Measurements from ENCODE around the gene SLC22A13. TPM values are rescaled to one million over a fixed set of nuclear protein-coding genes. Genes with fewer than 3 reads are reported as not detected.
"Not testable (repeated sequence)": the region's sequence is repeated elsewhere in the genome, so short reads cannot be mapped to it uniquely, and the experiment has no call there.

The SLC22A13 gene
- total RNA-seq, 1 donor from 2014 or later = under 0.01 TPM

DNA sequence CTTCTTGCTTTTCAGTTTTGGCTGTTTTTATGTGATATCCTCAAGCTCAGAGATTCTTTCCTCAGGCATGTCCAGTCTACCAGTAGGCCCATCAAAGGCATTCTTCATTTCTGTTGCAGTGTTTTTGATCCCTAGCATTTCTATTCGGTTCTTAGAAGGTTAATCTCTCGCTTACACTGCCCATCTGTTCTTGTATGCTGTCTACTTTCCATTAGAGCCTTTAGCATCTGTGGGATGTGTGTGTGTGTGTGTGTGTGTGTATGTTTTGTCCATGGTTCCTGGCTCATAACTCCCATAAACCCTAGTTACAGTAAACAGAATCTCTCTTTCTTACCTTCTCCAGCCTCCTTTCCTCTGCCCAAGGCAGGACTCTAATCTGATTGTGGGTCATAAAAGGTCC lies 5.1 kb upstream of the SLC22A13 start:
- FAIRE-seq = no peak
- no peak for DNase-seq (ENCODE audit: low spot score in 2 of 2)

- FAIRE-seq = no peak
Observed at GRCh38 chr3:38264353-38264771, 1.2 kb upstream of the SLC22A13 start.

GRCh38 chr3:38264779-38265178 lies 833 bp upstream of the SLC22A13 start:
- DNase-seq (ENCODE audit: low spot score in 2 of 2) (no peak), FAIRE-seq (no peak)

More at GRCh38 chr3:38264353-38264771, 1.2 kb upstream of the SLC22A13 start:
- DNase-seq (ENCODE audit: low spot score in 2 of 2) = no peak

DNA sequence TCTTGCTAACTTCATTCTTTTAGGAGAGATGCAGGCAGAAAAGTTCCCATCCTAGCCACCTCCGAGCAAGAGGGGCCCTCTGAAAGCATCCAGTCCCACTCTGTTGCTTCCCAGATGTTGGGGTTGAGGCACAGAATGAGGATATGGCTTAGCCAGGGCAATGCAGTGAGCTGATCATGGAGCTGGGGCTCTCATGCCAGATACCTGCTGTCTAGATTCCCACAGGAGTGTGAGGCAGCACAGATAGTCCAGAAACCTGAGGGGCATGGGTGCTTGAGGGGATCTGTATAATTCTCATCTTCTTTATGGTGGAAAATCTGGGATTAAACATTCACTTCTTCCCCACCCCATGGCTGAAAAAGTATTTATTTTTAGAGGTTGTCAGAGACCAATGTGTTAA lies 1.2 kb downstream of the SLC22A13 start:
- no peak for FAIRE-seq
- DNase-seq (ENCODE audit: low spot score in 2 of 2) = no peak

DNA sequence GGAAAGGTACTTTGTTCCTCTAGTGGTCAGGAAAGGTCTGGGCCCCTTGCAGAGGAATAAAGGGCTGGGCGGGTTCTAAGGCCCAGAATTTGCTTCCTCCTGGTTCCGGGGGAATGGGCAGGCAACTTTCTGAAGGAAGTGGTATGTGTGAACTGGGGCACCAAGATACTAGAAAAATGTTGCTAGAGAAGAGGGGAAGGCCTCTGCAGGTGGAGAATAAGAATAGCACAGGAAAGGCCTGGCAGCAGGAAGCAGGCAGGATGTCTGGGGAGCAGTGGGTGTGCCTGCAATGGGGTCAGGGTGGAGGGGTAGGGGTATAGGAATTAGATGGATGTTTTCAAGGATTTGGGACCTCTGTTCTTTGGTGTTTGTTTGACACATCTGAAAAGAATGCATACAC lies 2.0 kb downstream of the SLC22A13 start:
- no peak for DNase-seq (ENCODE audit: low spot score in 2 of 2)
- FAIRE-seq = no peak

- FAIRE-seq = no peak
- no peak for DNase-seq (ENCODE audit: low spot score in 2 of 2)
Observed at GRCh38 chr3:38268087-38268486, 2.5 kb downstream of the SLC22A13 start.

DNA sequence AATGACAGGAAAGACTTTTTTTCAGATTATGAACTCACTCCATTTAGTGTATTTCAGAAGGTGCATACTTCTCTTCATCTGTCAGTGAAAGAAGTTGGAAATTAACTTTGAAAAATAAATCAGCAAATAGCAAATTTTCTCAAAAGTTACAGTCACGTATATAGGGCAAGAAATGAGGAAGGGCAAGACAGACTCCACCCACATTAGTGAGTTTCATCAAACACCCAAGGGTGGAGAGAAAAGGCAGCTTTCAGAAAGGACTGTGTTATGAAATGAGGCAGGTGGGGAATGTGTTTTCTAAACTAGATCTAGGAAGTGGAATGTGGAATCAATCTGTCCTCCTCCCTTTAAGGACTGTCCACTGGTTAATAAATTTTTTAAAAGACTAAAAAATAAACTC lies 2.9 kb downstream of the SLC22A13 start:
- FAIRE-seq = no peak

DNA sequence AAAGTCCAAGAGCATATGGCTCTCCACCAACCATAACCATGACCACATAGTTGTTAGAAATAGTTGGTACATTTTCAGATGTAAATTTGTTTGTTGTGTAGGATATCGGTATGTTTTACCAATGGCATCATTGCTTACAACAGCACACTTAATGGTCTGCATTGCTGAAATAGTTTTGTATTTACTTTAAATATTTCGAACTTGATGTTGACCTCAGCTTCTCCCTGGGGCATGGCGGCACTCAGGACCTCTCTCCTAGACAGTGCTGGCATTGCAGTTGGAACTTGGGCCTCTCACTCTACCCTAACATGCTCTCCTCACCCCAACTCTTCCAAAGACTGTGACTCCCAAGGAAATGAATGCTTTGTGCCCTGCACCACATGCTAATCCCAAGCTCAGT lies 5.0 kb downstream of the SLC22A13 start:
- FAIRE-seq (no peak), DNase-seq (ENCODE audit: low spot score in 2 of 2) (no peak)

More for the DNA sequence above, 2.9 kb downstream of the SLC22A13 start:
- no peak for DNase-seq (ENCODE audit: low spot score in 2 of 2)

DNA sequence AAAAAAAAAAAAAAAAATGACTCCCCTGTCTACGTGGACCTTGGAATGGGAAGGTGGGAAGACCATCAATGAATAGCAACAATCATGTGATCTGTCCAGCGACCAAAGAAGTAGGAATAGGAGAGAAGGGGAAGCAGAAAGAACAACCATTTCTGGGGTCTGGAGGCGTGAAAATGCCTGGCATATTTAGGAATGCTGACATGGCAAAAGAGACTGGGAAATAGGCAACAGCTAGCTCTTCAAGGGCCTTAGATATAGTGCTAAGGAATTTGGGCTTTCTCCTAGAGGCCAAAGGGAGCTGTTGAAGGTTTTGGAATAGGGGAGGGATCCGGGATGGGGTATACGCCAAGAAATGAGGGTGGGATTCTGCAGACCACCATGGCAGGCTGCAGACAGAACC lies 5.9 kb downstream of the SLC22A13 start:
- FAIRE-seq (no peak), DNase-seq (ENCODE audit: low spot score in 2 of 2) (no peak)

DNA sequence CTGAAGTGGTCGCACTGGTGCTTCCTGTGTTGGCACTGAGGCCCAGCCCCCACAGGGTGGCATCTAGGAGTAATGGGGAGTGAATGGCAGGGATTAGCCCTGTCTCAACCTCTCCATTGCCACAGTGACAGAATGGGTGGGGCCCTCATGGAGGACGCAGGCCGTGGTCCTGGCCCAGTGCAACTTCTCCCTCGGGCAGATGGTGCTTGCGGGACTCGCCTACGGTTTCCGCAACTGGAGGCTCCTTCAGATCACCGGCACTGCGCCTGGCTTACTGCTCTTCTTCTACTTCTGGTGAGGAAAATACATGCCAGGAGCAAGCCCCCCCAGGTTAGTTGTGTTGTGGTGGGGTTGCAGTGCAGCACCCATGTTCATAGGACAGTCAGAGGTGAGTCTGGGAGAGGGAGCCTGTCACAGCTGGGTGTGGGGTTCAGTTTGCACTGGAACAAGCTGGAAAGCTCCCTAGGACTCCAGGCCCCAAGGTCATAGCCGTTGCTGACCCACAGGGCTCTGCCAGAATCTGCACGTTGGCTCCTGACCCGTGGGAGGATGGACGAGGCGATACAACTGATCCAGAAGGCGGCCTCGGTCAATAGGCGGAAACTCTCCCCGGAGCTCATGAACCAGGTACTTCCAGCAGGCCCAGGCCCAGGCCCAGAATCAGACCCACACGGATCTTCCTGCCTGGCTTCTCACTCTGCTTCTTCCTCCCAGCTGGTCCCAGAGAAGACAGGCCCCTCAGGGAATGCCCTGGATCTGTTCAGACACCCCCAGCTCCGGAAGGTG lies 9.4 kb downstream of the SLC22A13 start:
- DNase-seq (ENCODE audit: low spot score in 2 of 2) (no peak), FAIRE-seq (no peak)

- DNase-seq (ENCODE audit: low spot score in 2 of 2) = no peak
- no peak for FAIRE-seq
Observed at GRCh38 chr3:38275658-38276057, 10.0 kb downstream of the SLC22A13 start.

DNA sequence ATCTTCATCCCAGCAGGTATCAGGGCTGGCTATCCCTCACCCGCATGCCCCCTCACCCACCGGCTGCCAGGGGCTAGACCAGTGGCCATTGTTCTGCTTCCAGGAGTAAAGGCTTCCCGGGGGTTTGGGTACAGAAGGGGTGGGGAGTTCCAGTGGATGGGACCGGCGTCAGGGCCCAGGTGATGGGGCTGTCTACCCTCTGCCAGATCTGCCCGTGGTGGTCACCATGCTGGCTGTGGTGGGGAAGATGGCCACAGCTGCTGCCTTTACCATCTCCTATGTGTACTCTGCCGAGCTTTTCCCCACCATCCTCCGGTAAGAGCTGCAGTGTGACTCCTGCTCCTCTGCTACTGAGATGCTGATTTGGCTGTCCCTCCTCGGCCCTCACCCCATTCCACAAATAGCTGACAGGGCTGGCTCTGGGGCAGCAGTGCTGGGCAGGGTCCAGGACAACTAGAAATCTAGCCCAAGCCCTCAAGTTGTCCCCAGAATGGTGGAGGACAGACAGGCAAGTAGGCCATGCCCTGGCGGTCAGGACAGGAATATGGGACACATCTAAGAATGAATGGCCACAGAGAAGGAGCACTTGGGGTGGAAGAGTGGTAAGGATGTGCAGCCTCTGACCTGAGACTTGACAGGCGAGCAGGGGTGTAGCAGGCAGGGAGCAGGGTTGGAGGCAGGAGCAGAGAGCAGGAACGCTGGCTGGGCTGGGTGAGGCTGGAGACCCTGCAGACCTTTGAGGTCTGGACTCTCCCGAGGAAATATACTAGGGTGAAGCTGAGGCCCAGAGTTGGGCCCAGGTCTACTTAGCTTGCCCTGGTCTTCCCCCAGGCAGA lies 10.7 kb downstream of the SLC22A13 start:
- no peak for DNase-seq (ENCODE audit: low spot score in 2 of 2)
- FAIRE-seq = no peak

- DNase-seq (ENCODE audit: low spot score in 2 of 2) (no peak), FAIRE-seq (no peak)
Observed at GRCh38 chr3:38276917-38277630, 11.5 kb downstream of the SLC22A13 start.

GRCh38 chr3:38278841-38279240 lies 13.2 kb downstream of the SLC22A13 start:
- FAIRE-seq = no peak
- DNase-seq (ENCODE audit: low spot score in 2 of 2) = no peak

DNA sequence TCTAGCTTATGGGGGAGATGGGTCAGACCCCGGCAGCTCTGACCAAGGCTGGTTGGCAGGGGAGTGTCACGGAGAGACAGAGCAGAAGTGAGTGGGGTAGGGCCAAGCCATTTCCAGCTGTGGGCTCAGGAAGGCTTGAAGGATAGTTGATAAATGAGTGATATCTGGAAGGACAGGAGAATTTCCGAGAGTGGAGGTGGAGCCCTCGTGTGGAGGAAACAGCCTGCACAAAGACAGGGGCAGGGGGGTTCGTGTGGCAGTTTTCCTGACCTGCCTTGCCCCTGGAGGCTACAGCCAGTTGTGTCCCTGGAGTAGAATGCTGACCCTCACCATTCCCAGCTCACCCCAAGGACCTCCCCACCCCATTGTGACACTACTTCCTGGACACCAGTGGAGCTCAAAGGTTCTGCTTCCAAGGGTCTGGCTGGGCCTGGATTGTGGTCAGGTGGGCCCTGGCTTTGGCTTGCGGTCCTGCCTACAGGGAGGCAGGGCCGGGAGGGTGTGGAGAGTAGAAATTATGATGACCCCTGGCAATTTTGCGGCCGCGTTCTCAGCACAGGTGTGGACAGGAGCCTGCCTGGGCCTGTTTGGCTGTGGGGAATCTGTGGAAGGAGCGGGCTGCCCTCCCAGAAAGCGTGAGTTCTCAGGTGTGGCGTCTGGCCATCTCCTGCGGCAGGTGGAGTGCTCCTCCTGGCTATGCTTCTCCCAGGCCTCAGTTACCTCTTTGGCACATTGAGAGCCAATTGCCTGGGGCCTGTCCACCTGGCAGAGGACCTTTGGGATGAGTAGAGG lies 16.5 kb downstream of the SLC22A13 start, which contains the start of gene SLC22A14:
SLC22A14 (plus strand) TSS at position 400 of the 792 bp plus-strand sequence. CDS start 23,733 bp downstream, outside the sequence.
- DNase-seq (ENCODE audit: low spot score in 2 of 2) = no peak

DNA sequence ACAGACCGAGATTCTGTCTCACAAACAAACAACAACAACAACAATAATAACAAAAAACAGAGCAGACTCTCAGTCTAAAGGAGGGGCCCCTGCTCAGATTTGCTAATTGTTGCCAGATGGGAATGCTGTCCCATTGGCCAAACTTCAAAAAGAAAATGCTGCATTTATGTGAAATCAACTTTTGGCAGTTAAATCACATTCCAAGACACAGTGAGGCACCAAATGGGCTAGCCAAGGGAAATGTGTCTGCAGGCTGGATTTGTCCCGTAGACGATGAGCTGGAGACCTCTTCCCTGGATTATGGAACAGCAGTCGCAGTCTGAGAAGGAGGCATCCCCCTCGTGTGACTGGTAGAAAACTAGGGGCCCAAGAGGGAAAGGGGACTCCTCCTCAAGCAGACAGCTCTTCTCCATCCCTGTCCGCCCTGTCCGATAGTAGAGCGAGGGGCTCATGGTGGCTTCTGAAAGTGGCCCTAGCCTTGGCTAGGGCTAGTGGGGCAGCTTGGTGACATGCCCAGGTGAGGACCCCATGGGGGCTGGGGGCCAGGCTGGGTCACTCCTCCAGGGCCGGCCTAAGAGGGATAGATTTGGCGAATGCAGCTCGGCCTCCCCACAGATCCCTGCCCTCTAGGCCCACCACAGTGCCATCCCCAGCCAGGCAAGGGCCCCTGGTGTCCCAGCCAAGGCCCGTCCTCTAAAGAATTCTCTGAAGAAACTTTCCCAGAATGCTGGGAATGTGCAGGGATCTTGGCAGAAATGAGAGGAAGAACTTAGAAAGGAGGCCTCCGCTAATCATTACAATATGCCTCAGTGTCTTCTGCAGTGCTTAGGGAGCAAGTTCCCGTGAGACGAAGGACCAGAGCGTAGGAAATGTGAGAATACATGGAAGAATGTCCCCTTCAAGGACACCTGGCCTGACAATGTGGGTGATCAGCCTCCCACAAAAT lies 18.5 kb downstream of the SLC22A13 start:
- DNase-seq (ENCODE audit: low spot score in 2 of 2) (no peak), FAIRE-seq (no peak)

More for the DNA sequence above, 16.5 kb downstream of the SLC22A13 start, which contains the start of gene SLC22A14:
- no peak for FAIRE-seq

DNA sequence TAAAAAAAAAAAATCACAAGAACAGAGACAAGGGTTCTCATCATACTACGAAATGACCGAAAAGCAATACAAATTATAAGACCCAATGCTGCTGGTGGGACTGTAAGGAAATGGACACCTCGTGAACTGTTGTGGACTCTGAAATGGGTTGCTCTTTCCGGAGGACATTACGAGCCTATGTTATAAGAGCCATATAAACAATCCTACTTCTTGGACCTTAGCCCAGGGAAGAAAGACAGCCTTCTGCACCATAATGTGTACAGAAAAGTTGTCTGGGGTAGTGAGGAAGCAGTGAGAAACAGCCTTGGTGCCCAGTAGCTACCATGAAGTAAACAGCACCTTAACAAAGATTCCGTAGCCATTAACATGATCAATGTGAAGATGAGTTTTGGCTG lies 19.1 kb downstream of the SLC22A13 start:
- DNase-seq (ENCODE audit: low spot score in 2 of 2) = no peak

GRCh38 chr3:38289286-38290217 lies 23.9 kb downstream of the SLC22A13 start:
- not testable (repeated sequence) for DNase-seq (ENCODE audit: low spot score in 2 of 2); FAIRE-seq

More for the DNA sequence above, 19.1 kb downstream of the SLC22A13 start:
- FAIRE-seq = no peak
